Neural progenitor cell (in vitro differentiated cells): ENCODE data around the gene BLOC1S4. TPM values are rescaled to one million over a fixed set of nuclear protein-coding genes. Genes with fewer than 3 reads are reported as not detected.

Experiments used
- DNase-seq: peaks from one replicate; pipeline ENCODE4 v3.0.0-alpha.2; 2016; ENCODE audit warnings: low spot score
- H2AFZ ChIP-seq: fragments of 200-600 bp; sonication (generic); replicated peaks from 2 replicates; pipeline ENCODE4 v1.6.1; 2016; ENCODE audit warnings: antibody characterized with exemption
- H3F3A ChIP-seq: fragments of 200-600 bp; sonication (generic); 2 replicates; pipeline ENCODE4 v1.6.1; 2016; ENCODE audit warnings: antibody characterized with exemption, low read depth
- H3K27ac ChIP-seq: fragments of 200-600 bp; sonication (generic); 2 replicates; pipeline ENCODE4 v1.5.1; 2016; ENCODE audit warnings: mild to moderate bottlenecking
- H3K27me3 ChIP-seq: fragments of 200-600 bp; sonication (generic); 2 replicates; pipeline ENCODE4 v1.6.1; 2016; ENCODE audit warnings: mild to moderate bottlenecking, moderate library complexity
- H3K36me3 ChIP-seq: fragments of 200-600 bp; sonication (generic); 2 replicates; pipeline ENCODE4 v1.5.1; 2016
- H3K4me1 ChIP-seq: fragments of 200-600 bp; sonication (generic); 2 replicates; pipeline ENCODE4 v1.6.1; 2016; ENCODE audit warnings: mixed run types
- H3K4me2 ChIP-seq: fragments of 200-600 bp; sonication (generic); 2 replicates; pipeline ENCODE4 v1.6.1; 2016
- H3K4me3 ChIP-seq: fragments of 200-600 bp; sonication (generic); 2 replicates; pipeline ENCODE4 v1.5.1; 2016
- H3K79me2 ChIP-seq: fragments of 200-600 bp; sonication (generic); 2 replicates; pipeline ENCODE4 v1.6.1; 2016; ENCODE audit warnings: low read depth
- H3K9ac ChIP-seq: fragments of 200-600 bp; sonication (generic); 2 replicates; pipeline ENCODE4 v1.6.1; 2016
- H3K9me3 ChIP-seq: fragments of 200-600 bp; sonication (generic); 2 replicates; pipeline ENCODE4 v1.5.1; 2016; ENCODE audit warnings: low read depth
- H4K20me1 ChIP-seq: fragments of 200-600 bp; sonication (generic); 2 replicates; pipeline ENCODE4 v1.6.1; 2016; ENCODE audit warnings: low read depth
- H3K27ac Mint-ChIP-seq: 3 replicates; pipeline ENCODE4 v1.8.0; 2021; ENCODE audit warnings: mixed read lengths
- H3K27me3 Mint-ChIP-seq: 2 replicates; pipeline ENCODE4 v1.8.0; 2022; ENCODE audit warnings: low read depth, mild to moderate bottlenecking, inconsistent platforms, moderate library complexity, mixed read lengths; ENCODE audit not compliant: insufficient read depth
- H3K36me3 Mint-ChIP-seq: 3 replicates; pipeline ENCODE4 v1.8.0; 2021; ENCODE audit warnings: mixed read lengths
- H3K4me1 Mint-ChIP-seq: 3 replicates; pipeline ENCODE4 v1.8.0; 2021; ENCODE audit warnings: mixed read lengths
- H3K4me3 Mint-ChIP-seq: 3 replicates; pipeline ENCODE4 v1.8.0; 2021; ENCODE audit warnings: mild to moderate bottlenecking, moderate library complexity, mixed read lengths
- H3K9me3 Mint-ChIP-seq: 3 replicates; pipeline ENCODE4 v1.8.0; 2020; ENCODE audit warnings: mixed read lengths
- CTCF ChIP-seq: fragments of 200-600 bp; sonication (generic); IDR thresholded peaks from 2 replicates; pipeline ENCODE4 v1.5.1; 2017; ENCODE audit warnings: antibody characterized with exemption, mild to moderate bottlenecking
- EZH2 ChIP-seq: fragments of 200-600 bp; sonication (generic); IDR thresholded peaks from 2 replicates; pipeline ENCODE4 v1.6.1; 2017; ENCODE audit warnings: antibody characterized with exemption, mild to moderate bottlenecking, moderate library complexity
- EZH2phosphoT487 ChIP-seq: fragments of 200-600 bp; sonication (generic); IDR thresholded peaks from 2 replicates; pipeline ENCODE4 v1.6.1; 2017; ENCODE audit warnings: antibody characterized with exemption
- total RNA-seq: library from RNA; depleted of rRNA; stranded (reverse); fragments of >200 nt; gene quantifications from 2 replicates; pipeline ENCODE4 v1.2.3, GENCODE V29; 2015; ENCODE audit warnings: low replicate concordance

BLOC1S4 gene
- total RNA-seq, 1 donor from 2014 or later, result 10.5 TPM

DNA sequence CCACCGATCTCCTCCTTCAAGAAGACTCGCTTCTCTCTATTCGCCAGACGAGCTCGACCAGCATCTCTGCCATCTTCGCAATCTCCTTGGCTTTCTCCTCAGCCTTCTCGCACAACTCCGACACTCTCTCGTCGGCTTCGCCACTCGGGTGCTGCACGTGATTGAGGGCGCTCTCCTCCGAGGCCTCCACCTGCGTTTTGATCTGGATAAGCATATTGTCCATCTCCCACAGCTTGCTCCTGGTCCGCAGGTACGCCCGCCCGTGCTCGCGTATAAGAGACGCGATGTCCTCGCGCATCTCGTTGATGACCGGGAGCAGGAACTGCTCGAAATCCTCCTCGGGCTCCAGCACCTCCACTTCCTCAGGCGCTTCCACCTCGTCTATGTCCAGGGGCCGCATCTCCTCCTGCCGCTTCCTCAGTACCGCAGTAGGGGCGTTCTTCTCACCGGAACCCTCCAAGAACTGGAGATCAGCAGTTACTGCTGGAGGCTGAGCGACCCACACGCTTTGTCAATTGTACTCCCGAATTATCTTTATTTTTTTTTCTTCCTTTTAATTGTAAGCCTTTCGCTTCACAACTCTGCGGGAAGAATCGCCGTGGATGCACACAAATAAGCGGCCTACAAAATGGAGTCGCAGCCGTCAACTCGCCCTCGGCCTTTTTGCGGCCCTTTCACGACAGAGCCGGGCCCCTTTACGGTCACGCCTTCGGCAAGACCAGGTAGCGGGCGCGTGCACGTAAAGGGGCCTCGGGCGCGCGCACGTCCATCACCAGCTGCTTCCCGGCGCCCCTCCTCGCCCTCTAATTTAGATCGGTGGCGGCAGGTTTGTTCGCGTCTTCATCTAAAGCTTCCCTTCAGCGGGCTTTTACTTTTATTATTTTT is 6.5 kb upstream of the BLOC1S4 start, which contains the start of gene MRFAP1L1:
MRFAP1L1 (minus strand) TSS at position 636 of the 885 bp plus-strand sequence; CDS start at position 400, 236 bp downstream.
- peaks cover 24% of the 10 kb centered on the region for H3K4me1 Mint-ChIP-seq
- peaks cover 16% of the 10 kb centered on the region for H3K4me1 ChIP-seq
- H3K36me3 Mint-ChIP-seq, result peaks cover 41% of the 10 kb centered on the region
- H3K4me3 ChIP-seq, result peak within 1 kb of the TSS; percentile 88
- H3K27ac ChIP-seq, result peak within 1 kb of the TSS; percentile 74
- peak within 1 kb of the TSS; percentile 99 for H3K4me3 Mint-ChIP-seq
- peak within 1 kb of the TSS; percentile 99 for H3K27ac Mint-ChIP-seq
- peak within 1 kb of the TSS; percentile 95 for H2AFZ ChIP-seq
- peaks cover 2% of the 10 kb centered on the region for H3K27me3 Mint-ChIP-seq
- peaks cover 15% of the 10 kb centered on the region for H3F3A ChIP-seq
- peaks cover 7% of the 10 kb centered on the region for H3K9me3 Mint-ChIP-seq
- H3K4me2 ChIP-seq, result peak within 1 kb of the TSS; percentile 100
- H4K20me1 ChIP-seq, result peaks cover 26% of the 10 kb centered on the region
- peaks cover 40% of the 10 kb centered on the region for H3K27me3 ChIP-seq
- H3K9me3 ChIP-seq, result no peaks in the 10 kb centered on the region
- DNase-seq, result peak; percentile 100
- TF ChIP-seq EZH2 (no peak), CTCF (peak; percentile 30)
- H3K9ac ChIP-seq, result peak within 1 kb of the TSS; percentile 83
- peaks cover 52% of the 10 kb centered on the region for H3K79me2 ChIP-seq
- H3K36me3 ChIP-seq, result no peaks in the 10 kb centered on the region

DNA sequence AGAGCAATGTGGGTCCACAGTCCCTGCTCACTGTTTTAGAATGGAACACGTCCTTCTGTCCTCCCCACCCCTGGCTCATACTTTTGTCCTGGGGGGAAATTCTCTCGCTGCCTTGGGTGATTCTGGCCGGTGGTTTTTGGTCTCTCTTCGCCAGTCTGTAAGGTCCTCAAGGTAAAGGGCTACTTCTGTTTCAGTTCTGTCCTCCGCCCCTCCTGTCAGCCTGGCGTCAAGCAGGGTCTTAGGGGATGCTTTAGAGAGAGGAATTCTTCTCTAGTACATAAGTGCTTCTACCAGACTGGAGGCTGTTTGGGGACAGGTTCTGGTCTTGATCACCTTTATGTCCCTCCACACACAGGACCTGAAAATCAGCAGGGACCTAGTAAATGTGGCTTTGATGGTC is 5.7 kb upstream of the BLOC1S4 start:
- H3K9me3 ChIP-seq, result no peaks in the 10 kb centered on the region
- peaks cover 24% of the 10 kb centered on the region for H3K4me1 Mint-ChIP-seq
- peak overlapping the region; percentile 88 for H3K4me3 ChIP-seq
- H3K9me3 Mint-ChIP-seq, result peaks cover 2% of the 10 kb centered on the region
- H3K4me1 ChIP-seq, result peaks cover 16% of the 10 kb centered on the region
- peak overlapping the region; percentile 100 for H3K4me2 ChIP-seq
- H4K20me1 ChIP-seq, result peaks cover 26% of the 10 kb centered on the region
- DNase-seq, result peak; percentile 34
- H3K27ac Mint-ChIP-seq, result no peak overlapping the region
- H3K4me3 Mint-ChIP-seq, result peak overlapping the region; percentile 99
- H2AFZ ChIP-seq, result peak overlapping the region; percentile 95
- H3K36me3 ChIP-seq, result no peaks in the 10 kb centered on the region
- TF ChIP-seq CTCF, result no peak
- no peak for TF ChIP-seq EZH2
- no peak for TF ChIP-seq EZH2phosphoT487
- H3K27me3 ChIP-seq, result peaks cover 46% of the 10 kb centered on the region
- H3F3A ChIP-seq, result peaks cover 15% of the 10 kb centered on the region
- no peak overlapping the region for H3K9ac ChIP-seq
- H3K27me3 Mint-ChIP-seq, result peaks cover 2% of the 10 kb centered on the region
- H3K79me2 ChIP-seq, result peaks cover 43% of the 10 kb centered on the region
- H3K36me3 Mint-ChIP-seq, result peaks cover 35% of the 10 kb centered on the region
- H3K27ac ChIP-seq, result no peak overlapping the region

DNA sequence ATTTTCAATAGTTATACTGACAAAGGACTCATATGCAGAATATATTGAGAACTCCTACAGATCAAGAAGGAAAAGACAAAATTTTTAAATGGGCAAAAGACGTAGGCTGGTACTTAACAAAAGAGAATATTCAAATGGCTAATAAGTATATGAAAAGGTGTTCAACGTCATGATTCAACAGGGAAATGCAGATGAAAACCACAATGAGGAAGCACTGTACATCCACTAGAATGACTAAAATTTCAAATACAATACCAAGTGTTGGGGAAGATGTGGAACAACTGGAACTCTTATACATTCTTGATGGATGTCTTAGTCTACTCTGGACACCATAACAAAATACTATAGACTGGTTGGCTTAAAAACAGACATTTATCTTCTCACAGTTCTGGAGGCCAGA is 5.0 kb upstream of the BLOC1S4 start:
- no peaks in the 10 kb centered on the region for H3K36me3 ChIP-seq
- no peak overlapping the region for H3K9ac ChIP-seq
- TF ChIP-seq CTCF (no peak), EZH2 (no peak), EZH2phosphoT487 (no peak)
- no peak for DNase-seq
- Mint-ChIP-seq H3K9me3 (no peaks in the 10 kb centered on the region), H3K27ac (no peak overlapping the region), H3K4me3 (peak overlapping the region; percentile 99), H3K27me3 (peaks cover 2% of the 10 kb centered on the region), H3K4me1 (peaks cover 27% of the 10 kb centered on the region), H3K36me3 (peaks cover 32% of the 10 kb centered on the region)
- peaks cover 36% of the 10 kb centered on the region for H3K79me2 ChIP-seq
- H4K20me1 ChIP-seq, result peaks cover 26% of the 10 kb centered on the region
- H2AFZ ChIP-seq, result no peak overlapping the region
- peak overlapping the region; percentile 100 for H3K4me2 ChIP-seq
- no peak overlapping the region for H3K27ac ChIP-seq
- H3K9me3 ChIP-seq, result no peaks in the 10 kb centered on the region
- H3K27me3 ChIP-seq, result peaks cover 46% of the 10 kb centered on the region
- H3K4me1 ChIP-seq, result peaks cover 16% of the 10 kb centered on the region
- no peak overlapping the region for H3K4me3 ChIP-seq
- H3F3A ChIP-seq, result peaks cover 20% of the 10 kb centered on the region
